ENCODE measurements around the gene PHF20. TPM values are rescaled to one million over a fixed set of nuclear protein-coding genes. Genes with fewer than 3 reads are reported as not detected.

The PHF20 gene
- total and polyA plus RNA-seq, 2 of the 8 experiments (the other 6 are each of a cell fraction or from before 2014, with no cell fraction given), result 25.6 to 70.1 TPM

DNA sequence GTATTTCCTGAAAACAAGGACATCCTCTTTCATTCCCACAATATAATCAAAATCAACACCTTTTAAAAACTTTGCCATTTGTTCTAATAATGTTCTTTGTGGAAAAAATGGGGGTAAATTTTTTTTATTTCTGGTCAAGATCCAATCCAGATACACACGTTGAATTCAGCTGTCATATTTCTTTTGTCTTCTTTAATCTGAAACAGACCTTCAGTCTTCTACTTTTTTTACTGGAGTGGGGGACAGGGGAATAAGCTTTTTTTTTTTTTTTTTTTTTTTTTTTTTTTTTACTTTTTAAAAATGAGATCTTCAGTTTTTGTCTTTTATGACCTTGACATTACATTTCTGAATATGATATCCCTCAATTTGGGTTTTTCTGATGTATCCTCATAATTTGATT lies 113.4 kb downstream of the PHF20 start:
- H3K9ac ChIP-seq (replicated peaks in 1 of 4; ENCODE audit: extremely low read depth in 1 of 4, low read depth in 3 of 4, low read length in 3 of 4), result no peak overlapping the region
- H4K20me1 ChIP-seq (replicated peaks in 1 of 2; ENCODE audit: control insufficient read depth in 1 of 2, insufficient read depth in 2 of 2, low read length in 2 of 2), result peaks cover 2% of the 10 kb centered on the region in 2 experiments
- no peak overlapping the region for H4K5ac ChIP-seq (ENCODE audit: insufficient read length, low read depth, low read length)
- no peak overlapping the region for H2BK12ac ChIP-seq (ENCODE audit: low read depth, low read length)
- H2BK20ac ChIP-seq (ENCODE audit: low read length), result no peak overlapping the region
- H4K91ac ChIP-seq (replicated peaks; ENCODE audit: insufficient read length, low read length), result no peak overlapping the region
- H3K4me3 ChIP-seq (ENCODE audit: extremely low read depth in 1 of 4, insufficient read depth in 2 of 4, low read depth in 3 of 4, low read length in 4 of 4), result no peak overlapping the region
- ChIA-PET CTCF (ENCODE audit: partially characterized antibody) (interaction anchor here (0.6 to 2.8 kb wide), 6 partner anchors 26 to 168 kb away, joined by 3 to 9 read pairs (median 3); no protein-coding TSS in a partner anchor), POLR2A (ENCODE audit: partially characterized antibody) (interaction anchor here (1.1 to 12.5 kb wide), 2 partner anchors 116 to 146 kb away, joined by 3 to 139 read pairs; partner anchors contain the start of gene RBM39)
- H2BK5ac ChIP-seq (ENCODE audit: low read depth, low read length), result no peak overlapping the region
- H3K9me3 ChIP-seq (ENCODE audit: insufficient read depth in 2 of 2, low read depth in 1 of 2, low read length in 1 of 2), result no peaks in the 10 kb centered on the region
- no peak overlapping the region for H3K27ac ChIP-seq (ENCODE audit: low read depth, low read length)
- H3K4me2 ChIP-seq (ENCODE audit: insufficient read depth in 1 of 2, low read depth in 2 of 2, low read length in 2 of 2), result no peak overlapping the region
- H2BK120ac ChIP-seq (replicated peaks; ENCODE audit: low read depth, low read length), result no peak overlapping the region
- H3K27me3 ChIP-seq (replicated peaks in 1 of 4; ENCODE audit: control insufficient read depth in 3 of 4, extremely low read depth in 1 of 4, insufficient read depth in 3 of 4, low read length in 3 of 4), result no peaks in the 10 kb centered on the region
- no peaks in the 10 kb centered on the region for H3K36me3 ChIP-seq (ENCODE audit: control insufficient read depth in 2 of 4, insufficient read depth in 4 of 4, low read length in 3 of 4)
- H3K79me2 ChIP-seq (ENCODE audit: control insufficient read depth in 1 of 2, insufficient read depth in 2 of 2, low read length in 2 of 2), result 0 out of 4 replicates have a peak, but pooled peaks cover 0 to 3% of the 10 kb centered on the region in 2 experiments
- 0 out of 2 replicates have a peak, but pooled peaks cover 3% of the 10 kb centered on the region for H3K23me2 ChIP-seq (ENCODE audit: low read depth, low read length)
- peaks cover 0 to 3% (median 0%) of the 10 kb centered on the region in 4 experiments; a peak in 1 of 7 replicates for H3K4me1 ChIP-seq (replicated peaks in 1 of 4; ENCODE audit: control insufficient read depth in 3 of 4, insufficient read depth in 4 of 4, low read length in 3 of 4)
- H3K4ac ChIP-seq (replicated peaks; ENCODE audit: insufficient read length, low read depth, low read length), result no peak overlapping the region
- no peak overlapping the region for H3K14ac ChIP-seq (ENCODE audit: insufficient read length)
- H2AFZ ChIP-seq (ENCODE audit: low read length), result no peak overlapping the region
- H2BK15ac ChIP-seq (ENCODE audit: low read length), result no peak overlapping the region
- no peak overlapping the region for H3K56ac ChIP-seq (replicated peaks; ENCODE audit: insufficient read length, low read depth, low read length)
- no peak for FAIRE-seq
- no peak overlapping the region for H4K8ac ChIP-seq (ENCODE audit: extremely low read depth, insufficient read depth, low read length)
- WGBS, 2 experiments (ENCODE audit: extremely low coverage in 1 of 2, insufficient coverage in 1 of 2, insufficient read length in 1 of 2, insufficient replicate concordance in 2 of 2, low coverage in 1 of 2, low lambda C conversion rate in 2 of 2, missing lambda C conversion rate in 1 of 2), result 94% methylated on average over 1 of the region's 1 CpG; no CpG with 5 or more reads in 1 of the 2 experiments
- H3K18ac ChIP-seq (ENCODE audit: extremely low read depth, low read length), result no peak overlapping the region
- no peak overlapping the region for H2AK5ac ChIP-seq (ENCODE audit: low read depth, low read length)
- 0 out of 2 replicates have a peak, but pooled peaks cover 3% of the 10 kb centered on the region for H3K79me1 ChIP-seq (ENCODE audit: low read depth, low read length)
- no peak for DNase-seq (ENCODE audit: low read depth in 1 of 2, low spot score in 2 of 2)
- no peak overlapping the region for H3K23ac ChIP-seq (ENCODE audit: insufficient read length)
- no peak for TF ChIP-seq JUN (IDR thresholded peaks at IDR 0.05; ENCODE audit: low read depth, low read length)
- TF ChIP-seq KDM1A (IDR thresholded peaks at IDR 0.05; ENCODE audit: borderline replicate concordance, low read length), result no peak
- no peak for TF ChIP-seq BACH1 (IDR thresholded peaks at IDR 0.05; ENCODE audit: low read length)
- no peak for TF ChIP-seq ATF3 (IDR thresholded peaks at IDR 0.05; ENCODE audit: insufficient read depth, low read depth, low read length)
- no peak for TF ChIP-seq MAX (IDR thresholded peaks at IDR 0.05)
- TF ChIP-seq JUND (IDR thresholded peaks at IDR 0.05; ENCODE audit: low read length), result no peak
- no peak for TF ChIP-seq POU5F1 (IDR thresholded peaks at IDR 0.05; ENCODE audit: low read depth, low read length)
- TF ChIP-seq EGR1 (IDR thresholded peaks at IDR 0.05; ENCODE audit: borderline replicate concordance, low read depth, low read length), result no peak
- TF ChIP-seq TCF12 (IDR thresholded peaks at IDR 0.05; ENCODE audit: low read depth, low read length), result no peak
- TF ChIP-seq, protein P1, sequence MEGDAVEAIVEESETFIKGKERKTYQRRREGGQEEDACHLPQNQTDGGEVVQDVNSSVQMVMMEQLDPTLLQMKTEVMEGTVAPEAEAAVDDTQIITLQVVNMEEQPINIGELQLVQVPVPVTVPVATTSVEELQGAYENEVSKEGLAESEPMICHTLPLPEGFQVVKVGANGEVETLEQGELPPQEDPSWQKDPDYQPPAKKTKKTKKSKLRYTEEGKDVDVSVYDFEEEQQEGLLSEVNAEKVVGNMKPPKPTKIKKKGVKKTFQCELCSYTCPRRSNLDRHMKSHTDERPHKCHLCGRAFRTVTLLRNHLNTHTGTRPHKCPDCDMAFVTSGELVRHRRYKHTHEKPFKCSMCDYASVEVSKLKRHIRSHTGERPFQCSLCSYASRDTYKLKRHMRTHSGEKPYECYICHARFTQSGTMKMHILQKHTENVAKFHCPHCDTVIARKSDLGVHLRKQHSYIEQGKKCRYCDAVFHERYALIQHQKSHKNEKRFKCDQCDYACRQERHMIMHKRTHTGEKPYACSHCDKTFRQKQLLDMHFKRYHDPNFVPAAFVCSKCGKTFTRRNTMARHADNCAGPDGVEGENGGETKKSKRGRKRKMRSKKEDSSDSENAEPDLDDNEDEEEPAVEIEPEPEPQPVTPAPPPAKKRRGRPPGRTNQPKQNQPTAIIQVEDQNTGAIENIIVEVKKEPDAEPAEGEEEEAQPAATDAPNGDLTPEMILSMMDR (IDR thresholded peaks at IDR 0.05; ENCODE audit: control extremely low read depth in 1 of 3, insufficient read depth in 1 of 3, low read depth in 1 of 3, low read length in 3 of 3), result no peak
- TF ChIP-seq SP4 (IDR thresholded peaks at IDR 0.05; ENCODE audit: low read length), result no peak
